ENCODE data around the gene PAOX.

Gene PAOX

GRCh38 chr10:133394064-133394663 is 15.1 kb downstream of the PAOX start, which contains the start of gene MTG1:
TSS of gene MTG1 (plus strand) at chr10:133394157. CDS start at chr10:133394221, 64 bp downstream.
- DNase-seq (ENCODE audit: low read depth): peak; percentile 85
- no peak for TF ChIP-seq CTCF (conservative IDR thresholded peaks at IDR 0.05; ENCODE audit: control insufficient read depth, insufficient read depth, low read depth, low read length)
- peak within 1 kb of the TSS; percentile 89 for H3K4me3 ChIP-seq (ENCODE audit: control insufficient read depth, low read depth, low read length)

GRCh38 chr10:133394801-133395221 is 15.7 kb downstream of the PAOX start:
- DNase-seq (ENCODE audit: low read depth): no peak
- H3K4me3 ChIP-seq (ENCODE audit: control insufficient read depth, low read depth, low read length): peak overlapping the region; percentile 89
- TF ChIP-seq CTCF (conservative IDR thresholded peaks at IDR 0.05; ENCODE audit: control insufficient read depth, insufficient read depth, low read depth, low read length): no peak

- DNase-seq (ENCODE audit: low read depth): no peak
- no peak overlapping the region for H3K4me3 ChIP-seq (ENCODE audit: control insufficient read depth, low read depth, low read length)
- no peak for TF ChIP-seq CTCF (conservative IDR thresholded peaks at IDR 0.05; ENCODE audit: control insufficient read depth, insufficient read depth, low read depth, low read length)
Measured at GRCh38 chr10:133396035-133396624, 17.1 kb downstream of the PAOX start.

- no peak overlapping the region for H3K4me3 ChIP-seq (ENCODE audit: control insufficient read depth, low read depth, low read length)
- DNase-seq (ENCODE audit: low read depth): peak; percentile 24
- TF ChIP-seq CTCF (conservative IDR thresholded peaks at IDR 0.05; ENCODE audit: control insufficient read depth, insufficient read depth, low read depth, low read length): no peak
Measured at GRCh38 chr10:133397938-133398337, 18.9 kb downstream of the PAOX start.

- no peak for DNase-seq (ENCODE audit: low read depth)
- no peak for TF ChIP-seq CTCF (conservative IDR thresholded peaks at IDR 0.05; ENCODE audit: control insufficient read depth, insufficient read depth, low read depth, low read length)
Measured at GRCh38 chr10:133399123-133399601, 20.1 kb downstream of the PAOX start.

GRCh38 chr10:133400624-133401424 is 21.8 kb downstream of the PAOX start:
- TF ChIP-seq CTCF (conservative IDR thresholded peaks at IDR 0.05; ENCODE audit: control insufficient read depth, insufficient read depth, low read depth, low read length): no peak
- no peak for DNase-seq (ENCODE audit: low read depth)
- no peak overlapping the region for H3K4me3 ChIP-seq (ENCODE audit: control insufficient read depth, low read depth, low read length)

More at GRCh38 chr10:133399123-133399601, 20.1 kb downstream of the PAOX start:
- no peak overlapping the region for H3K4me3 ChIP-seq (ENCODE audit: control insufficient read depth, low read depth, low read length)

All from fibroblast of mammary gland (primary cell).